Panc1 (cell line): ENCODE results near the gene PIERCE2. TPM values are rescaled to one million over a fixed set of nuclear protein-coding genes. Genes with fewer than 3 reads are reported as not detected.
"Not testable (repeated sequence)": the region's sequence is repeated elsewhere in the genome, so short reads cannot be mapped to it uniquely, and the experiment has no call there.

Source experiments
- ATAC-seq: fragments of 200-7000 bp; cut with Tn5 transposase; 2 replicates; pipeline ENCODE4 v1.9.1; 2020; ENCODE audit warnings: mild to moderate bottlenecking, moderate library complexity
- BruUV-seq: library from RNA; stranded (reverse); fragments of 400-500 nt; replicated peaks from 2 replicates; lab custom pipeline; 2021; lab: Mats Ljungman, UMichigan
- CTCF ChIA-PET: fragments of 300-600 bp; sonication (Branson Sonifier 250); formaldehyde crosslinking; loops from one replicate; lab custom pipeline; 2022; ENCODE audit warnings: antibody characterized with exemption; lab: Charles Lee
- POLR2A ChIA-PET: fragments of 300-600 bp; sonication (Branson Sonifier 250); formaldehyde crosslinking; loops from one replicate; lab custom pipeline; 2022; ENCODE audit warnings: antibody characterized with exemption; lab: Charles Lee
- DNase-seq: peaks from one replicate; pipeline ENCODE4 v3.0.0-alpha.2; 2010; ENCODE audit warnings: low read depth, low spot score
- H3K27ac ChIP-seq: 2 replicates; pipeline ENCODE4 v1.5.1; 2011; ENCODE audit warnings: mild to moderate bottlenecking, low read length, inconsistent platforms
- H3K27me3 ChIP-seq: fragments of 200-500 bp; sonication (Bioruptor generic); 2 replicates; pipeline ENCODE4 v1.6.0; 2014; ENCODE audit warnings: low read length, inconsistent platforms; ENCODE audit not compliant: control insufficient read depth, insufficient read depth
- H3K36me3 ChIP-seq: fragments of 200-500 bp; sonication (Bioruptor generic); 2 replicates; pipeline ENCODE4 v1.5.1; 2014; ENCODE audit warnings: inconsistent platforms, mild to moderate bottlenecking, low read length, moderate library complexity; ENCODE audit not compliant: control insufficient read depth, insufficient read depth
- H3K4me1 ChIP-seq: 2 replicates; pipeline ENCODE4 v1.5.1; 2011; ENCODE audit warnings: inconsistent platforms, mild to moderate bottlenecking, low read length, moderate library complexity; ENCODE audit not compliant: control insufficient read depth, insufficient read depth
- H3K4me3 ChIP-seq, 2 experiments: 2 replicates each; pipeline ENCODE4 v1.5.1; 2011 to 2012; ENCODE audit warnings: low read depth in 2 of 2, low read length in 2 of 2, mild to moderate bottlenecking in 2 of 2, inconsistent platforms in 1 of 2, moderate library complexity in 1 of 2
- H3K9me3 ChIP-seq: fragments of 200-500 bp; sonication (Bioruptor generic); 2 replicates; pipeline ENCODE4 v1.5.1; 2014; ENCODE audit warnings: low read depth, mild to moderate bottlenecking, inconsistent platforms, low read length, moderate library complexity; ENCODE audit not compliant: control insufficient read depth, insufficient read depth
- POLR2AphosphoS5 ChIP-seq: IDR thresholded peaks from 2 replicates; pipeline ENCODE4 v1.6.1; 2012; ENCODE audit warnings: mild to moderate bottlenecking, low read depth, low read length, moderate library complexity
- SIN3A ChIP-seq: IDR thresholded peaks from 2 replicates; pipeline ENCODE4 v1.6.1; 2012; ENCODE audit warnings: low read depth, mild to moderate bottlenecking, low read length, moderate library complexity, borderline replicate concordance; ENCODE audit not compliant: insufficient read depth
- TCF7L2 ChIP-seq: IDR thresholded peaks from 2 replicates; pipeline ENCODE4 v1.6.1; 2011; ENCODE audit warnings: mild to moderate bottlenecking, low read depth, low read length, inconsistent platforms
- in situ Hi-C: cut with HindIII; loops from 2 replicates; pipeline ENCODE4 v1.10.0; 2016; ENCODE audit warnings: low sequenced_read_pairs, low pct_unique_long_range_greater_than_20kb
- intact Hi-C: fragments of 100-400 bp; cut with micrococcal nuclease; formaldehyde crosslinking; loops from one replicate; pipeline ENCODE4 v1.10.0; 2022; ENCODE audit not compliant: unreplicated experiment
- total RNA-seq: library from RNA; stranded (reverse); gene quantifications from one replicate; pipeline ENCODE4 v1.2.1, GENCODE V29; 2021; ENCODE audit not compliant: unreplicated experiment
- TF ChIP-seq, protein P1 (sequence below): fragments of 450-650 bp; IDR thresholded peaks from 2 replicates; pipeline ENCODE4 v1.5.1; 2017; ENCODE audit warnings: mild to moderate bottlenecking
- TF ChIP-seq, protein P2 (sequence below), 2 experiments: IDR thresholded peaks; 2 replicates each; pipeline ENCODE4 v1.6.1; 2011 to 2012; ENCODE audit warnings: low read depth in 2 of 2, control low read depth in 1 of 2, low read length in 1 of 2, mild to moderate bottlenecking in 1 of 2, moderate library complexity in 1 of 2; ENCODE audit not compliant: insufficient read depth in 1 of 2

PIERCE2 gene
- total RNA-seq, 1 experiment from 2014 or later = 2.8 TPM

DNA sequence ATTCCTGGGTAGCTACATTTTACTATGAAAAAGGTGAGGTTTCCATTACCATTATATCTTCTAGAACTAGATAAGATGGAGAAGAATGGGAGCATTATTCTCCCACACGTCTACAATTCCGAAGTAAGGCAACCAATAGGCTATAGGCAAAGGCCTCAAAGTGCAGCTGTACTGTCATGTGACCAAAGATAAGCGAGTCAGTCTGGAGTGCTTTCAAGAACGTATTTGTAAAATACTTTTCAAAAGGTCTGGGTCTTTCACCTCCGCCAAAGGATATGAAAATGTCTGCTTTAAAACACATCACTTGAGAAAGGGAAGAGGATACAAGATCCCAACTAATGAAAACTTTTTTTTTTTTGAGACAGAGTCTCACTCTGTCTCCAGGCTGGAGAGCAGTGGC is 10.1 kb upstream of the PIERCE2 start:
- intact Hi-C loops = no loop called here
- no peaks in the 10 kb centered on the region for H3K9me3 ChIP-seq
- in situ Hi-C loops = no loop called here
- CTCF ChIA-PET = interaction anchor here (0.7 kb wide), 1 partner anchor 44 kb away, joined by 5 read pairs; no protein-coding TSS in a partner anchor
- no peak for TF ChIP-seq TCF7L2
- TF ChIP-seq, protein P1, sequence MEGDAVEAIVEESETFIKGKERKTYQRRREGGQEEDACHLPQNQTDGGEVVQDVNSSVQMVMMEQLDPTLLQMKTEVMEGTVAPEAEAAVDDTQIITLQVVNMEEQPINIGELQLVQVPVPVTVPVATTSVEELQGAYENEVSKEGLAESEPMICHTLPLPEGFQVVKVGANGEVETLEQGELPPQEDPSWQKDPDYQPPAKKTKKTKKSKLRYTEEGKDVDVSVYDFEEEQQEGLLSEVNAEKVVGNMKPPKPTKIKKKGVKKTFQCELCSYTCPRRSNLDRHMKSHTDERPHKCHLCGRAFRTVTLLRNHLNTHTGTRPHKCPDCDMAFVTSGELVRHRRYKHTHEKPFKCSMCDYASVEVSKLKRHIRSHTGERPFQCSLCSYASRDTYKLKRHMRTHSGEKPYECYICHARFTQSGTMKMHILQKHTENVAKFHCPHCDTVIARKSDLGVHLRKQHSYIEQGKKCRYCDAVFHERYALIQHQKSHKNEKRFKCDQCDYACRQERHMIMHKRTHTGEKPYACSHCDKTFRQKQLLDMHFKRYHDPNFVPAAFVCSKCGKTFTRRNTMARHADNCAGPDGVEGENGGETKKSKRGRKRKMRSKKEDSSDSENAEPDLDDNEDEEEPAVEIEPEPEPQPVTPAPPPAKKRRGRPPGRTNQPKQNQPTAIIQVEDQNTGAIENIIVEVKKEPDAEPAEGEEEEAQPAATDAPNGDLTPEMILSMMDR = no peak
- no TSS peak for BruUV-seq
- ATAC-seq (no peak), DNase-seq (no peak)
- H3K4me3 ChIP-seq = no peak overlapping the region
- H3K27ac ChIP-seq = no peak overlapping the region
- H3K27me3 ChIP-seq = no peaks in the 10 kb centered on the region
- POLR2A ChIA-PET = no interaction called here
- no peaks in the 10 kb centered on the region for H3K36me3 ChIP-seq
- H3K4me1 ChIP-seq = peaks cover 3% of the 10 kb centered on the region; the same call in 1 of the 2 replicates

DNA sequence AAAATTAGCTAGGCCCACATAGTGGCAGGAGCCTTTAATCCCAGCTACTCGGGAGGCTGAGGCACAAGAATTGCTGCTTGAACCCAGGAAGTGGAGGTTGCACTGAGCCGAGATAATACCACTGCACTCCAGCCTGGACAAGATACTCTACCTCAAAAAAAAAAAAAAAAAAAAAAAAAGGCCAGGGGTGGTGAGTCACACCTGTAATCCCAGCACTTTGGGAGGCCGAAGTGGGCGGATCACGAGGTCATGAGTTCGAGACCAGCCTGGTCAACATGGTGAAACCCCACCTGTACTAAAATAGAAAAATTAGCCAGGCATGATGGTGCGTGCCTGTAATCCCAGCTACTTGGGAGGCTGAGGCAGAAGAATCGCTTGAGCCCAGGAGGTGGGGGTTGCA is 8.2 kb upstream of the PIERCE2 start:
- POLR2A ChIA-PET = interaction anchor here (0.6 kb wide), 1 partner anchor 14 kb away, joined by 3 read pairs; no protein-coding TSS in a partner anchor

DNA sequence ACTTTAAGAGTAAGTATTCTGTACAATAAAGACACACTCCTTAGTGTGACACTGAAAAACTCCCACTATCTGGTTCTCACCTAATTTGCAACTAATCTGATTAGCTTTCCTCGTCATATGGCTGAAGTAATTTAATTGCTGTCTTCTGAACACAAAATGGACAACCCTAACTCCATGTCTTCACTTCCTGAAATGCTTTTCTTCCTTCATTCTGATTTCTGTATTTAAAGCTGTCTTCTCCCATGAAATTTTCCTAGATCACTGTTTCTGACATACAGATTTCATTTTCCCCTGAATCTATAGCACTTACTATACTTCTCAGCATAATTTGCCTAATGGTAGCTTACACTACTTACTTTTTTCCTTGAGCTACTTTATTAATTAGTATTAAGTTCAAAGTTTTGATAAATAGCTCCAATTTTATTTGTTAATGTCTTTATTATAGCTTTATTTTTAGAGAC is 6.5 kb upstream of the PIERCE2 start:
- H3K27ac ChIP-seq = peak overlapping the region; percentile 67; the same call in 1 of the 2 replicates
- in situ Hi-C loops (no loop called here), intact Hi-C loops (loop anchor here (10.0 kb wide), 1 partner anchor 77 kb away; no protein-coding TSS in a partner anchor)
- ChIA-PET CTCF (interaction anchor here (0.5 kb wide), 1 partner anchor 132 kb away, joined by 3 read pairs; no protein-coding TSS in a partner anchor), POLR2A (interaction anchor here (1.2 kb wide), 1 partner anchor 83 kb away, joined by 3 read pairs; no protein-coding TSS in a partner anchor)
- no peak overlapping the region for H3K4me3 ChIP-seq
- ATAC-seq = no peak
- H3K27me3 ChIP-seq = no peaks in the 10 kb centered on the region
- no peaks in the 10 kb centered on the region for H3K9me3 ChIP-seq
- BruUV-seq = no TSS peak
- H3K36me3 ChIP-seq = no peaks in the 10 kb centered on the region
- H3K4me1 ChIP-seq = peaks cover 13% of the 10 kb centered on the region; the same call in 1 of the 2 replicates
- TF ChIP-seq, protein P2, sequence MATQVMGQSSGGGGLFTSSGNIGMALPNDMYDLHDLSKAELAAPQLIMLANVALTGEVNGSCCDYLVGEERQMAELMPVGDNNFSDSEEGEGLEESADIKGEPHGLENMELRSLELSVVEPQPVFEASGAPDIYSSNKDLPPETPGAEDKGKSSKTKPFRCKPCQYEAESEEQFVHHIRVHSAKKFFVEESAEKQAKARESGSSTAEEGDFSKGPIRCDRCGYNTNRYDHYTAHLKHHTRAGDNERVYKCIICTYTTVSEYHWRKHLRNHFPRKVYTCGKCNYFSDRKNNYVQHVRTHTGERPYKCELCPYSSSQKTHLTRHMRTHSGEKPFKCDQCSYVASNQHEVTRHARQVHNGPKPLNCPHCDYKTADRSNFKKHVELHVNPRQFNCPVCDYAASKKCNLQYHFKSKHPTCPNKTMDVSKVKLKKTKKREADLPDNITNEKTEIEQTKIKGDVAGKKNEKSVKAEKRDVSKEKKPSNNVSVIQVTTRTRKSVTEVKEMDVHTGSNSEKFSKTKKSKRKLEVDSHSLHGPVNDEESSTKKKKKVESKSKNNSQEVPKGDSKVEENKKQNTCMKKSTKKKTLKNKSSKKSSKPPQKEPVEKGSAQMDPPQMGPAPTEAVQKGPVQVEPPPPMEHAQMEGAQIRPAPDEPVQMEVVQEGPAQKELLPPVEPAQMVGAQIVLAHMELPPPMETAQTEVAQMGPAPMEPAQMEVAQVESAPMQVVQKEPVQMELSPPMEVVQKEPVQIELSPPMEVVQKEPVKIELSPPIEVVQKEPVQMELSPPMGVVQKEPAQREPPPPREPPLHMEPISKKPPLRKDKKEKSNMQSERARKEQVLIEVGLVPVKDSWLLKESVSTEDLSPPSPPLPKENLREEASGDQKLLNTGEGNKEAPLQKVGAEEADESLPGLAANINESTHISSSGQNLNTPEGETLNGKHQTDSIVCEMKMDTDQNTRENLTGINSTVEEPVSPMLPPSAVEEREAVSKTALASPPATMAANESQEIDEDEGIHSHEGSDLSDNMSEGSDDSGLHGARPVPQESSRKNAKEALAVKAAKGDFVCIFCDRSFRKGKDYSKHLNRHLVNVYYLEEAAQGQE (IDR thresholded peaks at IDR 0.05; ENCODE audit: insufficient read depth in 1 of 2, low read depth in 2 of 2, low read length in 1 of 2) = no peak
- TF ChIP-seq TCF7L2 (no peak), POLR2AphosphoS5 (no peak), SIN3A (no peak)
- TF ChIP-seq, protein P1 = no peak
- DNase-seq = no peak

More for the DNA sequence above, 8.2 kb upstream of the PIERCE2 start:
- in situ Hi-C loops, H3K27me3 ChIP-seq, H3K4me3 ChIP-seq, H3K4me1 ChIP-seq, BruUV-seq, H3K36me3 ChIP-seq, ATAC-seq, H3K27ac ChIP-seq, H3K9me3 ChIP-seq, DNase-seq: not testable (repeated sequence)
- CTCF ChIA-PET = interaction anchor here (0.6 kb wide), 1 partner anchor 402 kb away, joined by 6 read pairs; no protein-coding TSS in a partner anchor
- intact Hi-C loops = loop anchor here (10.0 kb wide), 1 partner anchor 75 kb away; no protein-coding TSS in a partner anchor
